ENCODE measurements around the gene LBX1. TPM values are rescaled to one million over a fixed set of nuclear protein-coding genes. Genes with fewer than 3 reads are reported as not detected.

LBX1 gene
- total RNA-seq, 1 donor from 2014 or later = not detected

DNA sequence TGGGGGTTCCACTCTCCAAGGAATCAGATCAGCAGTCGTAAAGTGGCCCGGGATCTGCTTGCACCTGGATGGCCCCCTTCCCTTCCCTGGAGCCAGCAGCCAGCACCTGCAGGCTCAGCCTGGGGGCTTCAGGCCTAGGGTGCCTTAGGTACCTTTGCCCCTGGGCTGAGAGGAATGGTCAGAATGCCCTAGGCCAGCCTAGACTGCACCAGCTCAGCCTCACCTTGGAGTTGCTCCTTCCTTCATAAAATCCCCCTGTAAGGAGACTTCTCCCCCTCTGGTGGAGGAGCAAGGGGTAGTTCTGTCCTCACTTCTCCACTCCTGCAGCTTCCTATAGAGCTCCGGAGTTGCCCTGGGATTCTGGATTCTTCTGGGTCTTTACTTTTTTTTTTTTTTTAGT is 32.4 kb upstream of the LBX1 start:
- H3K27me3 ChIP-seq = peaks cover 20% of the 10 kb centered on the region
- no peaks in the 10 kb centered on the region for H3K36me3 ChIP-seq
- no peak overlapping the region for H3K27ac ChIP-seq
- ATAC-seq = no peak
- H3K4me3 ChIP-seq = no peak overlapping the region
- peaks cover 7% of the 10 kb centered on the region for H3K9me3 ChIP-seq
- TF ChIP-seq, protein P1, sequence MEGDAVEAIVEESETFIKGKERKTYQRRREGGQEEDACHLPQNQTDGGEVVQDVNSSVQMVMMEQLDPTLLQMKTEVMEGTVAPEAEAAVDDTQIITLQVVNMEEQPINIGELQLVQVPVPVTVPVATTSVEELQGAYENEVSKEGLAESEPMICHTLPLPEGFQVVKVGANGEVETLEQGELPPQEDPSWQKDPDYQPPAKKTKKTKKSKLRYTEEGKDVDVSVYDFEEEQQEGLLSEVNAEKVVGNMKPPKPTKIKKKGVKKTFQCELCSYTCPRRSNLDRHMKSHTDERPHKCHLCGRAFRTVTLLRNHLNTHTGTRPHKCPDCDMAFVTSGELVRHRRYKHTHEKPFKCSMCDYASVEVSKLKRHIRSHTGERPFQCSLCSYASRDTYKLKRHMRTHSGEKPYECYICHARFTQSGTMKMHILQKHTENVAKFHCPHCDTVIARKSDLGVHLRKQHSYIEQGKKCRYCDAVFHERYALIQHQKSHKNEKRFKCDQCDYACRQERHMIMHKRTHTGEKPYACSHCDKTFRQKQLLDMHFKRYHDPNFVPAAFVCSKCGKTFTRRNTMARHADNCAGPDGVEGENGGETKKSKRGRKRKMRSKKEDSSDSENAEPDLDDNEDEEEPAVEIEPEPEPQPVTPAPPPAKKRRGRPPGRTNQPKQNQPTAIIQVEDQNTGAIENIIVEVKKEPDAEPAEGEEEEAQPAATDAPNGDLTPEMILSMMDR (IDR thresholded peaks at IDR 0.05) = no peak
- intact Hi-C loops (cut with DNase I) = no loop called here
- no peaks in the 10 kb centered on the region for H3K4me1 ChIP-seq
- no peak for DNase-seq

DNA sequence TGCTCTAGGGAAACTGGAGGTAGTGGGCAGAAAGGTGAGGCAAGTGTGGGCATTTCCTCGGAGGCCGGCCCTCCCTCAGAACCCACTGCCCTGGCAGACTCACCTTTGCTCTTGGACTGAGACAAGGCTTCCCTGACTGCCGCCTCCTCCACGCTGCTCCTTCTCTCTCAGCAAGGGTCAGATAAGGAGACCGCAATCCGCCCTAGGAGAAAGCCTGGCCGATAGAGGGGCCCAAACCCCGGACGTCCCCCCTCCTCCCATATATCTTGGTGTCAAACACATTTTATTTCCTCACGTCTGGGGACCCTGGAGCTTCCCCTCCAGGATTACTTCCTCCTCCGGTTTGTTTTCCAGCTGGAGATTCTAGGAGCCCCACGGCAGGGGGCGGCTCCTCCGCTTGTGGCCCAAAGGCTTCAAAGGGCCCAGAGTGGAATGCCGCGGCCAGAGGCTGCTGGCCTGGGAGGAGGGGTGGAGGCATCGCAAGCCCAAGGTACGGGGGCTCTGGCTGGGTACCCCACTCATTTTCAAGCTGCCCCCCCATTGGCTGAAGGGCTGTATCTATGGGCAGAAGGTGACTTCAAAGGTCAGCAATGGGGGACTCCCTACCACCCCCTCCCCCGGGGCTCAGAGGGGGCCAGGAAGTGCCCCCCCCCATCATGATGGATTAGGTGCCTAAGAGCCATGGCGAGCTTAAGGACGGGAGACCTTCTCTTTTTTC is 31.7 kb upstream of the LBX1 start:
- ATAC-seq = no peak
- Histone ChIP-seq H3K4me3 (no peak overlapping the region), H3K27me3 (peaks cover 20% of the 10 kb centered on the region), H3K27ac (no peak overlapping the region), H3K9me3 (peaks cover 7% of the 10 kb centered on the region), H3K4me1 (no peaks in the 10 kb centered on the region), H3K36me3 (no peaks in the 10 kb centered on the region)
- DNase-seq = no peak
- TF ChIP-seq, protein P1 (IDR thresholded peaks at IDR 0.05) = no peak
- intact Hi-C loops (cut with DNase I) = no loop called here

DNA sequence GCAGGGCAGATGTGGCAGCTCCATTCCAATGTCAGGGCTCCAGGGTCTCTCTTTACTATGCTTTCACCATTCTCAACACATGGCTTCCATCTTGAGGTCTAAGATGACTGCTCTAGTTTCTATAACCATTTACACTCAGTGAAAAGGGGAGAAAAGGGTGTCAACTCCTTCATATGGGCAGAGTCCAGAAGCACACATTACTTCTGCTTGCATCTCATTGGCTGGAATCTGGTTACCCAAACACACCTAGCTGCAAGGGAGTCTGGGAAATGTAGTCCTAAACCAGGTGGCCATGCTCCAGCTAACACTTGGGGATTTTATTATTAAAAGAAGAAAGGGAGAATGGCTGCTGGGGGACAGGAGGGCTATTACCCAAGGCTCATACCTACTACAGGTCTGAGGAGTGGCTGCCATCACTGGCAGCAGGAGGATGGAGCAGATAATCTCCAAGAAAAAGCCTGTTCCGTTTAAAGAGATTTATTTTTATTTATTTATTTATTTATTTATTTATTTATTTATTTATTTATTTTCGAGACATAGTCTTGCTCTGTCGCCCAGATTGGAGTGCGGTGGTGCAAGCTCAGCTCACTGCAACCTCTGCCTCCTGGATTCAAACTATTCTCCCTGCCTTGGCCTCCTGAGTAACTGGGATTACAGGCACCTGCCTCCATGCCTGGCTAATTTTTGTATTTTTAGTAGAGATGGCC is 29.1 kb upstream of the LBX1 start:
- Histone ChIP-seq H3K4me3 (no peak overlapping the region), H3K4me1 (no peaks in the 10 kb centered on the region), H3K27me3 (peaks cover 29% of the 10 kb centered on the region), H3K27ac (no peak overlapping the region), H3K36me3 (no peaks in the 10 kb centered on the region), H3K9me3 (peaks cover 7% of the 10 kb centered on the region)
- ATAC-seq (no peak), DNase-seq (no peak)
- TF ChIP-seq, protein P1 (IDR thresholded peaks at IDR 0.05) = no peak
- intact Hi-C loops (cut with DNase I) = no loop called here

DNA sequence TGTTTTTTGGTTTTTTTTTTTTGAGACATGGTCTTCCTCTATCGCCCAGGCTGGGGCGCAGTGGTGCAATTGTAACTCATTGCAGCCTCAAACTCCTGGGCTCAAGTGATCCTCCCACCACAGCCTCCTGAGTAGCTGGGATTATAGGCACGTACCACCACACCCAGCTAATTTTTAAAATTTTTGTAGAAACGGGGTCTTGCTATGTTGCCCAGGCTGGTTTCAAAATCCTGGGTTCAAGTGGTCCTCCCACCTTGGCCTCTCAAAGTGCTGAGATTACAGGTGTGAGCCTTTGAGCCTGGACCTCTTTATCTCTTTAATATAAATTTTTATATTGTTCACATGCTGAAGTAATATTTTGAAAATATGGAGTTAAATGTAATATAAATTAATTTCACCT is 28.2 kb upstream of the LBX1 start:
- ATAC-seq = no peak
- no peak overlapping the region for H3K27ac ChIP-seq
- peaks cover 7% of the 10 kb centered on the region for H3K9me3 ChIP-seq
- H3K36me3 ChIP-seq = no peaks in the 10 kb centered on the region
- no peaks in the 10 kb centered on the region for H3K4me1 ChIP-seq
- H3K27me3 ChIP-seq = peaks cover 29% of the 10 kb centered on the region
- no peak overlapping the region for H3K4me3 ChIP-seq
- no peak for DNase-seq
- TF ChIP-seq, protein P1 (IDR thresholded peaks at IDR 0.05) = no peak
- intact Hi-C loops (cut with DNase I) = no loop called here

DNA sequence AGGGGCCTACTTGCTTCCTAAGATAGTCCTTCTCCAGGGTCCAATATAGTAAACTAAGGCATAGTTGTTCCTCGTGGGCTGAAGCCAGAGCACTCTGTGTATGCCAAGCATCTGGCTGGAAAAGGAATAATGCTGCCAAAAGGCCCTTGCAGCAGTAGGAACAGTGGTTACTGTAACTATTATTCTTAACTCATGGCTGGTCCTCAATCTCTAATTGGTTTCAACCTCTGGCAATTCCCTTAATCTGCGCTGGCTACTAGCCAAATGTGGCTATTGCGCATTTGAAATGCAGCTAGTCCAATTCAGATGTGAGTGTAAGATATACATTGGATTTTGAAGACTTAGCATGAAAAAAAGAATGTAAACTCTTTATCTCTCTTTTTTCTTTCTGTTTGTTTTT is 27.8 kb upstream of the LBX1 start:
- no peaks in the 10 kb centered on the region for H3K4me1 ChIP-seq
- H3K36me3 ChIP-seq = no peaks in the 10 kb centered on the region
- intact Hi-C loops (cut with DNase I) = no loop called here
- TF ChIP-seq, protein P1 (IDR thresholded peaks at IDR 0.05) = no peak
- H3K4me3 ChIP-seq = no peak overlapping the region
- H3K27ac ChIP-seq = no peak overlapping the region
- ATAC-seq (no peak), DNase-seq (no peak)
- H3K9me3 ChIP-seq = peaks cover 7% of the 10 kb centered on the region
- peaks cover 29% of the 10 kb centered on the region for H3K27me3 ChIP-seq

All from upper lobe of right lung (tissue), 1 donor.